Measurements from ENCODE around the gene AP2A2.
A peak's percentile ranks its signal among the peaks of the same experiment; 100 is the strongest.

Gene AP2A2

DNA sequence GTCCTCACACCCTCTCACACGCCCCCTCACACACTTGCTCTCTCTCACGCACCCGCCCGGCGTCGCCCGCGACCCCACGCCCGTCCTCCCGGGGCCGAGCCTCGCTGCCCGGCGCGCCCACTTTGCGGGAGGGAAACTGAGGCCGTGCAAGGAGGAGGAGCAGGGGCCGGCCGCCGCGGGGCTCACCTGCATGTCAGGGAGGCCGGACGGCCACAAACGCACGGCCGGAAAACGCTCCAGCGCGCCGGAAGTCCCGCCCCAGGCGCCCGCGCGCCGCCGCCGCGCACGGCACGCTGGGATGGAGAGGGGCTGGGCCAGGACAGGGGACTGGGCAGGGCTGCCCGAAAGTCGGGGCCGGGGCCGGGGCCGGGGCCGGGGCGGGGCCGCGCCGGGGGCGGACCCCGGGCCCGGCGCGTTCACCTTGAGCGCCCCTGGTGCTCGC is 15.1 kb upstream of the AP2A2 start, which contains the start of gene CHID1:
TSS of gene CHID1 (minus strand) at position 222 of the 442 bp plus-strand sequence. CDS start 5,994 bp downstream, outside the sequence.
- H3K4me1 Mint-ChIP-seq: peaks cover 30% of the 10 kb centered on the region
- peak within 1 kb of the TSS; percentile 92 for H3K27ac Mint-ChIP-seq
- H3K36me3 Mint-ChIP-seq: peaks cover 14% of the 10 kb centered on the region
- peak within 1 kb of the TSS; percentile 93 for H3K4me3 Mint-ChIP-seq
- DNase-seq (ENCODE audit: low spot score in 2 of 2) (peak; percentile 82 to 94), ATAC-seq (peak; percentile 96)
- H3K9me3 Mint-ChIP-seq: no peaks in the 10 kb centered on the region

DNA sequence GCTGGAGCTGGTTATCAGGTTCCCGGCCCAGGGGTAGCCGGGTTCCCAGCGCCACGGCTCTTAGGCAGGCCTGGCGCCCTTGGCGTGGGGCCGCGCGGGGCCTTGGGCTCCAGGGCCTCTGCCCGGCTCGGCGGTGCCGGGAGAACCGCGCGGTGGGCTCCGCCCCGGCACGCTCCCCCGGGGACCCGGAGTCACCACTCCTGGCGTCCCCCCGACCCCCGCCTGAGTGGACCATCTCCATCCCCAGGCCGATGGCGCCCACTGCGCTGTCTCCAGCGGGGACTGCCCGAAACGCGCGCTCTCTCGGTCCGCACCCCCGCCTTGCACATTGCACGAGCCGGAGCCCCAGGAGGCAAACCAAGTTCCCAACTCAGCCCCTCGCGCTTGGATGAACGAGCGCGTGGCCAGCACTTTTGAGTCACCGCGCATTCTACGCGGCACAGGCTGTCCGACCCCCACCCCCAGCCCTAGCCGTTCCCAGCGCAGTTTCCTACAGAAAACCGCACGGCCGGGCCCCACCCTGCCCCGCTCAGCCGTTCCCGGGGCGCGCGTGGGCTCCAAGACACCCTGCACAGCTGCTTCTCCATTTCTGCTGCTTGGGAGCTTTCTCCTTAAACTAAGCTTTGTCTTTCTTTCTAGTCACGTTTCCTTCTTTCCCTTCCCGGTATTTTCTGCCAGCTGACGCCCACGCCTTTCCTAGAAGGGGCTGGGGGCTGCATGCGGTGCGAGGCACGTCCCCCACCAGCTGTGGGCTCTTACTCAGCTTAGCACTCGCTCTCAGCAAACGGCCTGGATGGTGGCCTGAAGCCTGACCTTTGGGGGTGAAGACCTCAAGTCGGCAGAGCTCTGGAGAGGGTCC is 14.4 kb upstream of the AP2A2 start:
- peak; percentile 56 for ATAC-seq
- peaks cover 30% of the 10 kb centered on the region for H3K4me1 Mint-ChIP-seq
- peaks cover 8% of the 10 kb centered on the region for H3K36me3 Mint-ChIP-seq
- H3K27ac Mint-ChIP-seq: peak overlapping the region; percentile 92
- H3K9me3 Mint-ChIP-seq: no peaks in the 10 kb centered on the region
- H3K4me3 Mint-ChIP-seq: peak overlapping the region; percentile 93
- peak; percentile 44 to 83 for DNase-seq (ENCODE audit: low spot score in 2 of 2)

DNA sequence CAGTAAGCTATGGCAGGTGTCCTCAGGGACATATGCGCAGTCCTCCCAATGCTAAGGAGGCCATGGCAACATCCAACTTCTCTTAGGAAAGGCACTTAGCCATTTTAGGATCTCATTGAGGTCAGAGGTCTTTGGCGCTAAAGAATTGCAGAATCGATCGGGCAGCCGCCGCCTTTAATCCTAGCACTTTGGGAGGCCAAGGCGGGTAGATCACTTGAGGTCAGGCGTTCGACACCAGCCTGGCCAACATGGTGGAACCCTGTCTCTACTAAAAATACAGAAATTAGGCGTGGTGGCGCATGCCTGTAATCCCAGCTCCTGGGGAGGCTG is 13.8 kb upstream of the AP2A2 start:
- H3K27ac Mint-ChIP-seq: peak overlapping the region; percentile 92

DNA sequence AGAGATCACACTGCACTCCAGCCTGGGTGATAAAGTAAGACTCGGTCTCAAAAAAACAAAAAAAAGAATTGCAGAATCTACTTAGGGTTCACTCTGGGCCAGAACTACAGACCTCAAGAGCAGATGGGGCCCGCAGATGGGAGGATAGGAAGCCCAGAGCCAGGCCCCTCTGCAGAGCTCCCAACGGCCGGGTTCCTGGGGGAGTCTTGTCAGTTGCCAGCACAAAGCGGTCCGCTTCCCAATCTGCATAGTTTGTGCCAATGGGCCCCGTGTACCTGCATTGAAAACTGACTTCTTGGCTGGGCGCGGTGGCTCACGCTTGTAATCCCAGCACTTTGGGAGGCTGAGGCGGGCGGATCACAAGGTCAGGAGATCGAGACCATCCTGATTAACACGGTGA is 13.4 kb upstream of the AP2A2 start:
- H3K9me3 Mint-ChIP-seq: no peaks in the 10 kb centered on the region

More for the DNA sequence above, 13.8 kb upstream of the AP2A2 start:
- Mint-ChIP-seq H3K9me3 (no peaks in the 10 kb centered on the region), H3K36me3 (peaks cover 5% of the 10 kb centered on the region), H3K4me1 (peaks cover 30% of the 10 kb centered on the region), H3K4me3 (peak overlapping the region; percentile 93)
- no peak for ATAC-seq
- no peak for DNase-seq (ENCODE audit: low spot score in 2 of 2)

DNA sequence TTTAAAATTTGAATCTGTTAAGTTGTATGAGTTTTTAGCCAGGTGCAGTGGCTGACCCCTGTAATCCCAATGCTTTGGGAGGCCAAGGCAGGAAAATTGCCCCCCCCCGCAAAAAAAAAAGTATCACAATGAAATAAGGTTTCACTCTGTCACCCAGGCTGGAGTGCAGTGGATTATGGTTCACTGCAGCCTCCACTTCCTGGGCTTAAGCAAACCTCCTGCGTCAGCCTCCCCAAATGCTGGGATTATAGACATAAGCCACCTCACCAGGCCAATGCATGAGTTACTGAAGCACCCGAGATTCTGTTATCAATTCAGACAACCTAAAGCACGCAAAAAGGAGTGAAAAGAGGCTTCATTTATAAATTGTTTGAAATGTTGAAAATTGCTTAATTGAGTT is 12.6 kb upstream of the AP2A2 start:
- DNase-seq (ENCODE audit: low spot score in 2 of 2) (no peak), ATAC-seq (no peak)
- no peak overlapping the region for H3K4me3 Mint-ChIP-seq

More for the DNA sequence above, 13.4 kb upstream of the AP2A2 start:
- ATAC-seq: no peak
- Mint-ChIP-seq H3K27ac (no peak overlapping the region), H3K4me3 (peak overlapping the region; percentile 93), H3K4me1 (peaks cover 30% of the 10 kb centered on the region), H3K36me3 (peaks cover 5% of the 10 kb centered on the region)
- DNase-seq (ENCODE audit: low spot score in 2 of 2): no peak

DNA sequence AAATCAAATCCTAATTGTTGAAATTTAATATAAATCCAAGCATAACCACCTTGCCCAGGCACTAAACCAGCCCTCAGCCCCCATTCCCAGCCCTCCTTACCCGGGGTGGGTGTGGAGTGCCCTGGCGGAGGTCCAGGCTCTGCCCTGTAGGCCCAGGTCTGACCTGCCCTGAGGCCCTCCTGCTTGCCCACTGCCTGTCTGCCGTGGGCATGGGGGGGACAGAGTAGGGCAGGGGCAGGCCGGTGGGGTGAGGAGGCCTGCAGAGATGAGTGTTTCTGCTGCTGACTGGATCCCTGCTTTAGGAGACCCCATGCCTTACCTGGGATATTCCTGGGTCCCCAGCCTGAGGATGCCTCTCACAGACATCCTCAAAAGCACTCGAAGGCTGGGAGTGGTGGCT is 11.5 kb upstream of the AP2A2 start:
- Mint-ChIP-seq H3K4me1 (peaks cover 13% of the 10 kb centered on the region), H3K27ac (no peak overlapping the region), H3K9me3 (no peaks in the 10 kb centered on the region), H3K36me3 (peaks cover 5% of the 10 kb centered on the region), H3K4me3 (no peak overlapping the region)
- ATAC-seq (no peak), DNase-seq (ENCODE audit: low spot score in 2 of 2) (no peak)

More for the DNA sequence above, 12.6 kb upstream of the AP2A2 start:
- Mint-ChIP-seq H3K27ac (no peak overlapping the region), H3K36me3 (peaks cover 5% of the 10 kb centered on the region), H3K4me1 (peaks cover 24% of the 10 kb centered on the region), H3K9me3 (no peaks in the 10 kb centered on the region)

DNA sequence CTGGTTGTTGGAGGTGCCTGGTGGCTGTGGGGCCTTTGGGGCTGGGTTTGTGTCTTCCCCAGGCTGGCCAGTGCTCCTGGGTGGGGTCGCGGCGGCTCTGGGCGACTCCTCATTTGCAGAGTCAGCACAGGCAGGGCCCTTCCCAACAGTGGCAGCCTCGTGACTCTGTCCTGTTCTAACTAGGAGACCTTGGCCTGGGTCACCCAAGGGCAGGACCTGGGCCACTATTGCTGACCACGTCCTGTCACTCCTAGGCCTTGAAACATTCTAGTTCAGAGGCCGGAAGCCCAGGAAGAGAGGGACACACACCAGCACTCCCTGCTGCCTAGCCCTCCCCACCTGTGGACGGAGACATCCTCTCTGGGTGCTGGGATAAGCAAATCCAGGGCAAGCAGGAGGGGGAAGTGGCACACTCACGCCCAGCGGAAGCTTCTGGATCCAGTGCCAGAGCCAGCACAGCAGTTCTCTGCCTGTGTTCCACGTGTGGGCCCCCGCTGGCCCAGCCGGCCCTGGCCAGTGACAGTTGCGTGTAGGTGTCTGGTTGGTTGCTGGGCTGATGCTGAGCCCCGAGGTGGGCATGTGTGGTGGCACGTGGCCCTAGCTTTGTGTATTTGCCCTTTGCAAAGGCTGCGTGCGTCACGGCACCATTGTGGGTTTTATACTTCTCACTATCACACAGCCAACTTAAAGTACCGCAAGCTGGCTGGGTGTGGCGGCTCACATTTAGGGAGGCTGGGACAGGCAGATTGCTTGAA is 10.7 kb upstream of the AP2A2 start:
- H3K4me1 Mint-ChIP-seq: peaks cover 7% of the 10 kb centered on the region
- no peaks in the 10 kb centered on the region for H3K9me3 Mint-ChIP-seq
- no peak overlapping the region for H3K27ac Mint-ChIP-seq
- peaks cover 5% of the 10 kb centered on the region for H3K36me3 Mint-ChIP-seq
- no peak for ATAC-seq
- no peak overlapping the region for H3K4me3 Mint-ChIP-seq
- no peak for DNase-seq (ENCODE audit: low spot score in 2 of 2)

DNA sequence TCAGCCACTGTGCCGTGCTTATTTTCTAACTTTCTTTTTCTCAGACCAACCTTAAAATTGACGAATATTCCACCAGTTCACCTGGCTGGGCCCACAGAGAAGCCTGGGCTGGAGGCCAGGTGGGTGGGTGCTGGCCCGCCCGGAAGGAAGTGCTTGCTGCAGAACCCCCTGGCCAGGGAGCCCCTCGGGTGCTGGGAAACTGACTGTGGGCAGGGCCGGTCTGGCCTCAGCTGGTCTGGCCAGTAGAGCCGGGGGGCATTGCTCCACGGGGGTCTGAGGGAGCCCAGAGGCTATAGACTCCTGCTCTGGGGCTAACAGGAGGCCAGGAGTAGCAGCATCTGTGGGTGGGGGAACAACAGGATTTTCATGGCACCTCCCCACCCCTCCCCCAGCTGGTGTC is 8.2 kb upstream of the AP2A2 start:
- Mint-ChIP-seq H3K27ac (no peak overlapping the region), H3K9me3 (no peaks in the 10 kb centered on the region), H3K36me3 (no peaks in the 10 kb centered on the region), H3K4me1 (no peaks in the 10 kb centered on the region), H3K4me3 (no peak overlapping the region)
- DNase-seq (ENCODE audit: low spot score in 2 of 2) (no peak), ATAC-seq (no peak)

DNA sequence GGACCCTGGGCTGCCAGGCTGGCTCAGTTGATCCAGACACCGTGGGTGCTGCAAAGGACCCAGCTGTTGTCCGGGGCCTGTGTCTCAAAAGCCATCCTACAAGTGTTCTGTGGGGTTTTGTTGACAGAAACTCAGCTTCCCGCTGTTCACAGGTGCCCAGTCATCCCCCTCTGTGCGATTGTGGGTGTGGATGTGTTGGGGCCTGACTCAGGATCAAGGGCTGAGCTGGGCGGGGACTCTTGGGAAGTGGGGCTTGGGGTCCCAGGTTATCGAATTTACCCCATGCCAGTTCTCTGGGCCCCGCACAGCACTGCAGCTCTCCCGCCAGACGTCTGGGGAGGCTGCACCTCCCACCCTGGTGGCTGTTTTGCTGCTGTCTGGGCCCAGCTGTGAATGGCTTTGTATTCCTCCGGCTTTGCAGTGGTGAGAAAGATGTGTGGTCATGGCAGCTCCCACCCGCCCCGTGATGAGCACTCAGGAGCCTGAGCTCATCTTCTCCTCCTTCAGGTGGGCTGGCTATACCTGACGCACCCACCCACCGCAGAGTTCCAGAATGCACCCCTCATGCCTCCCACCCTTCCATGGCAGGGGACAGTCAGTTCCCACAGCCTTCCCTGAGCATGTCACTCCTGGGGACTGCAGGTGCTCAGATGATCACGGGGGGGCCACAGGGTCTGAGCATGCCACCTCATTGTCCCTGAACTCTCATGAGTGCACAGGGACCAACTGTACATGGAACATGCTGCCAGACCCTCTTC is 3.6 kb upstream of the AP2A2 start:
- H3K4me3 Mint-ChIP-seq: no peak overlapping the region
- no peak overlapping the region for H3K27ac Mint-ChIP-seq

DNA sequence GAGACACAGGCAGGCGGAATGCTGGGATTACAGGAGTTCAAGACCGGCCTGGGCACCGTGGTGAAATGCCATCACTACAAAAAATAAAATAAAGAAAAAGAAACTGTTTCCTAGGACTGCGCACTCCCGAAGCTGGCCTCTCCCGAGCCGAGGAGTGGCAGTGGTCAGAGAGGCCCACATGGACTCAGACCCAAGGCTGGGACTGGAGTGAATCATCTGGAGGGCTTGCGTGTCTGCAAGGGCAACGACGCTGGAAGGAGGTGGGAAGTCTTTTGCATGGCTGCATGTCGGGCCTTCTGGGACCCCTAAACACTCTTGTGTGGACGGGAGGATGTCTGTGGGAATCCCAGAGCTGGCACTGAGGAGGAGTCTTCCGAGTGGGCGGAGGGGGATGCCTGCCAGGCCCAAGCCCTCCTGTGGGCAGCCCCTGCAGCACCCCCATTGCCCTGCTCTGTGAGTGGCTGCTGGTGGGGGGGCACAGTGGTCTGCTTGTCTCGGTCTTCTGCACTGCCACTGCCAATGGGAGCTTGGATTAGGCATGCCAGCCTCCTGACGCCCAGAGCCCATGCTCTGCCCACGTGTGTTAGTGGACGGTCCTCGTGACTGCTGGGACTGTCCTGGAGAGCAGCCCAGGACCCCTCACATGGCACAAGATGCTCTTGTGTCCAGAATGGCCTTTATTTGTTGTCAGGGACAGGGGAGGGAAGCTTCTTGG is 1.8 kb upstream of the AP2A2 start:
- no peak for DNase-seq (ENCODE audit: low spot score in 2 of 2)
- Mint-ChIP-seq H3K9me3 (no peaks in the 10 kb centered on the region), H3K36me3 (peaks cover 14% of the 10 kb centered on the region), H3K4me1 (peaks cover 24% of the 10 kb centered on the region), H3K27ac (peak overlapping the region; percentile 43), H3K4me3 (peak overlapping the region; percentile 13)
- ATAC-seq: no peak

More for the DNA sequence above, 3.6 kb upstream of the AP2A2 start:
- ATAC-seq (no peak), DNase-seq (ENCODE audit: low spot score in 2 of 2) (no peak)
- Mint-ChIP-seq H3K9me3 (no peaks in the 10 kb centered on the region), H3K4me1 (peaks cover 9% of the 10 kb centered on the region), H3K36me3 (peaks cover 3% of the 10 kb centered on the region)

DNA sequence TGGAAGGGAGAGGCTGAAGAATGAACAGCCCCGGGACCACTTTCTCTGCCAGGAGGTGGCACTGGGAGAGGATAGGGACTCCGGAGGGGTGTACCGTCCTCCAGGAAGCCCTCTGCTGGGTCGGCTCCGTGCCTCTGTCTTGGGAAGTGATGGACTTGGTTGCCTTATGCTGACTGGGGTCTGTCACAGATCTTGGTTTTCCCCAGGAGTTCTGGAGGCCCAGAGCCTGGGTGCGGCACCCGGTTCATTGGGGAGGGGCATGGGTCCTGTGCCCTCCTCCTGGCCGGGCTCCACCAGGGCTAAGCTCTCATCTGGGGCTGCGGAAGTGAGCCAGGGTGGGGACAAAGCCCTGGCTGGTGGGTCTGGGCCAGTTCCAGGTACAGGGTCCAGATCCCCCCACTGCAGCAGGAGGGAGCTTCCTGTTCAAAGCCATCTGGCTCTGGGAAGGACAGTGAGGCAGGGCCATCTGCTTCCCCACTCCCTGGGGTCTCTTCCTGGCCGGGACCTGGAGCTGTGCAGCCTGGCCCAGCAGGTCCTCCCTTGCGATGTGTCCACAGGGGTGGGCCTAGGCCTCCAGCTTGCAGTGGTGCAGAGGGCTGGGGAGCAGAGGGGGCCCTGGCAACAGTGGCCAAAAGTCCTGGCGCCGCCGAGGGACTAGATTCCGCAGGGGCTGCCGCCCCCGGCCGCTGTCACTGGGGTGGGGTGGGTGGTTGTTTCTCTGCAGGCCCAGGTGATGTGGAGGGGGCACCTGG is 1.1 kb upstream of the AP2A2 start:
- Mint-ChIP-seq H3K4me3 (peak overlapping the region; percentile 13), H3K27ac (no peak overlapping the region), H3K36me3 (peaks cover 20% of the 10 kb centered on the region), H3K9me3 (no peaks in the 10 kb centered on the region), H3K4me1 (peaks cover 26% of the 10 kb centered on the region)
- DNase-seq (ENCODE audit: low spot score in 2 of 2) (no peak), ATAC-seq (no peak)

DNA sequence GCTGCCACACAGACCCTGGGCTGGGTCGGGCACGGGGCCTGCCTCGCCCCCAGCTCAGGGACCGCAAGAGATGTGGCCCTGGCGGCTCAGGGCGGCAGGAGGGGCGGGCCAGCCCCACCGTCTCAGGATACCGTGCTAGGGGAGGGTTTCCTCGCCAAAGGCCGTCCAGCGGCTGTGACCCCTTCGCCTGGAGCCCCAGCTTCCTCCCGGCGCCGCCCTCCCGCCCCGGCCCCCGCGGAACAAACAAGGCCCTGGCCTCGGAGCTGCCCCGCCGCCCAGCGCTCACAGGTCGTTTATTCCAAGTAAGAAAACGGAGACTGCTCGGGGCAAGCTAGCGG is 543 bp upstream of the AP2A2 start:
- ATAC-seq (no peak), DNase-seq (ENCODE audit: low spot score in 2 of 2) (no peak)
- H3K27ac Mint-ChIP-seq: no peak overlapping the region
- no peak overlapping the region for H3K4me3 Mint-ChIP-seq
- H3K4me1 Mint-ChIP-seq: peaks cover 26% of the 10 kb centered on the region
- no peaks in the 10 kb centered on the region for H3K9me3 Mint-ChIP-seq
- H3K36me3 Mint-ChIP-seq: peaks cover 20% of the 10 kb centered on the region

DNA sequence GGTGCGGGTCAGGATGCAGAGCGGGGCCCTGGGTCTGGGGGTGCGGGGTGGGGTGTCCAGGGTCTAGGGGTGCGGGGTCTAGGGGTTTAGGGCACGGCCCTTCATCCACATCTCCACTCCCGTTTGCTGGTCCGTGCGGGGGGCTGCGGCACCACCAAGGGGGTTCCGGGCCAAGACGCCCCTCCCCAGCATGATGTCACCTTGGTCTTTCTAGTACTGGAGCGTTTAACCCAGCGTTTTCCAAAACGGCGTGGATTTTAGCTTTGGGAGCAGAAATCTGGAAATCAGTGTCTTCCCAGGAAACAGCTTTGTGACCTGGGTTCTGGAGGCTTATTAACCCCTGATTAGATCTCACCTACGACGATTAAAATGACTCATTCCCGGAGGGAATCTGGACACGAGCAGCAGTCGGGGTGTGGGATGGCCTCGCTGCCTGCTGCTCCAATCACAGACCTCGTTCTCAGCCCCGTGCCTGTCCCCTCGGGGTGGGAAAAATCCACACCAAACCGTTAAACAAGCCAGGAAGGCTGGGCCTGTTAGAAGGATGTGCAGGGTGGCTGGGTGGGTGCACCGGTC is 759 bp downstream of the AP2A2 start:
- Mint-ChIP-seq H3K36me3 (peaks cover 20% of the 10 kb centered on the region), H3K27ac (peak overlapping the region; percentile 80), H3K4me1 (peaks cover 35% of the 10 kb centered on the region), H3K4me3 (peak overlapping the region; percentile 78), H3K9me3 (no peaks in the 10 kb centered on the region)
- no peak for DNase-seq (ENCODE audit: low spot score in 2 of 2)
- no peak for ATAC-seq

DNA sequence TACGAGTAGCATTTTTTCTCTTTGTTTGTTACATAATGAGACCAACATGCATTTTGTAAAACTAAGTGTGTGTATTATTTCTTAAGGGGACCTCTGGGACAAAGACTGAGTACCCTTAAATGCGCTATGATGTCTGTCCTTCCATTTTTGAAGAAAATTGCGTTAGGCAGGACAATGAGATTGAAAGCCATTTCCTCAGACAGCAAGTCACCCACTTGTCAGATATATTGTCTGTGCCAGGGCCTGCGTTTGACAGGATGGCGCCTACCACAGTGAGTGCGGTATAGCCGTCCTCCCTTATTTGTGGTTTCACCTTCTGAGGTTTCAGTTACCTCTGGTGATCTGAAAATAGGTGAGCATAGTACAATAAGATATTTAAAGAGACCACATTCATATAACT is 2.2 kb downstream of the AP2A2 start:
- peaks cover 42% of the 10 kb centered on the region for H3K4me1 Mint-ChIP-seq
- peak overlapping the region; percentile 78 for H3K4me3 Mint-ChIP-seq
- ATAC-seq: no peak
- H3K27ac Mint-ChIP-seq: peak overlapping the region; percentile 82
- H3K36me3 Mint-ChIP-seq: peaks cover 20% of the 10 kb centered on the region
- DNase-seq (ENCODE audit: low spot score in 2 of 2): no peak
- H3K9me3 Mint-ChIP-seq: no peaks in the 10 kb centered on the region
